COLO668 (cell line): ENCODE results near the gene AZI2.

ENCODE experiments used
- DNase-seq: peaks from one replicate; lab custom pipeline; 2025; ENCODE audit not compliant: unreplicated experiment; lab: John Stamatoyannopoulos, UW

Gene AZI2

GRCh38 chr3:28308196-28308595 is 40.4 kb downstream of the AZI2 start:
- no peak for DNase-seq

GRCh38 chr3:28301688-28302087 is 46.9 kb downstream of the AZI2 start:
- DNase-seq: no peak

DNA sequence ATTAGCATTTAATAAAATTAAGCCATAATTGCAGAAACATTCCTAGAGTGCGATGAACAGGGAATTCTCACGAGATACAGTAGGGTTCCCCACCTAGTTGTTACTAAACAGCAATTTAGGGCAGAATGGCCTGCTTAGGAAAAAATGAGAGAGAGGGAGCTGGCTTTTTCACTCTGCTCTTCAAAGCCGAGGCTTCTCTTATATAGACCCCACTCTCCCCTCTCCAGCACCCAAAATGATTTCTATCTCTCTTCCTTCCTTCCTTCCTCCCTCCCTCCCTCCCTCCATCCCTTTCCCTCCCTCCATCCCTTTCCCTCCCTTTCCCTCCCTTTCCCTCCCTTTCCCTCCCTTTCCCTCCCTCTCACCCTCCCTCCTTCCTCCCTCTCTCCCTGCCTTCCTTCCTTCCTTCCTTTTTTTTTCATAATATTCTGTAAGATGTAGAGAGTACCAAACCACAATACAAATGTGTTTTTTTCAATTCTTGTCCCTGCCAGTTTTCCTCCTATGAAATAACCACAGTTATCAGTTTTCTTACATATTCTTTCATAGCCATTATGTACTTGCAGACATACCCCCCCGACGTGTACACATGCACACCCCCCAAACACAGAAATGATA is 48.2 kb downstream of the AZI2 start:
- no peak for DNase-seq

DNA sequence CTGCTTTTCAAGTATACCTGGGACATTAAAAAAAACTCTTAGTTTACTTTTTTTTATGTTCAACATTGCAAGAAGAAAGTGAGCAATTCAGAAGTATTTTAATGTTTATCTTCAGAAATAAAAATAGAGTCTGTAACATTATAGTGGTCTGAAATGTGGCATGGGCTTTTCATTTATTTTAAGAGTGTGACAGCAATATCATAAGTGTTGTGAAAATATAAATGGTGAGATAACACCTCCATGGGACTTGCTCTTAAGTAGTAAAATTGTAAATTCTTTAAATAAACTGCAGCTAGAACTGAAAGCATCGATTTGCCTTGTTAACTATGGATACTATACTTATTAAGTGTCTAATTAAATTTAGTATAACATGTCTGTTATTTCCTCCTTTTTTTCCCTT is 48.9 kb downstream of the AZI2 start:
- DNase-seq: no peak

- DNase-seq: no peak
Measured at GRCh38 chr3:28295898-28296490, 52.6 kb downstream of the AZI2 start.

DNA sequence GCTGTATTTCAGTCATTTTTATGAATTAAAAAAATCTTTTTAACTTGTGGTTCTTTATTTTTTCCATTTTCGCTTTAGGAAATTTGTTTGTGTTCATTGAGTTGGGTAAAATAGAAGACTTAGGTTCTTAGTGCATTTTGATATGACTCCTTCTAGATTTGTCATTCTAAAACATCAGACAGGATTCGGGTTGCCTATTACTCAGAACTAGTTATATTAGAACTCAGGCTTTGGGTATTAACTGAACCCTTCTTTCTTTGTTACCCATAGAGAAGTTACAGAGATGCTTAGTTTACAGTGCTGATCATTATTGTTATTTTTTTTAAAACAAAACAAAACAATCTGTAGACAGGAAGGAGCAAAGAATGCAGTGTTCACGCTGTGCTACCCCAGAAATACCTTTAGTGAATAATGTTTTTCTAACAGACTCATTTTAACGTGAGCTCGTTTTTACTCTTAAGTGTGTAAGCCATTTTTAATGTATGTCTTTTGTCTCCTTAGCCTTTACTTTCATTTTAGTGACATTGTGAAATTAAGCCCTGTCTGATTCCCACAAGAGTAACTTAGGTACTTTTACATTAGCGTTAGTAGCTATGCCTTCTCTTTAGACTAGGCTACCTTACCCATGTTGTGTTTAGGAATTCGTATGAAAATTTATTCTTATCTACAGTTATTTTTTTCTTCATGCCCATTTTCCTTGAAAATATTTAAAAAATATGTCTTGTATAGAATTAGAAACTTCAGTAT is 53.8 kb downstream of the AZI2 start:
- no peak for DNase-seq

- DNase-seq: no peak
Measured at GRCh38 chr3:28292622-28293021, 56.0 kb downstream of the AZI2 start.

DNA sequence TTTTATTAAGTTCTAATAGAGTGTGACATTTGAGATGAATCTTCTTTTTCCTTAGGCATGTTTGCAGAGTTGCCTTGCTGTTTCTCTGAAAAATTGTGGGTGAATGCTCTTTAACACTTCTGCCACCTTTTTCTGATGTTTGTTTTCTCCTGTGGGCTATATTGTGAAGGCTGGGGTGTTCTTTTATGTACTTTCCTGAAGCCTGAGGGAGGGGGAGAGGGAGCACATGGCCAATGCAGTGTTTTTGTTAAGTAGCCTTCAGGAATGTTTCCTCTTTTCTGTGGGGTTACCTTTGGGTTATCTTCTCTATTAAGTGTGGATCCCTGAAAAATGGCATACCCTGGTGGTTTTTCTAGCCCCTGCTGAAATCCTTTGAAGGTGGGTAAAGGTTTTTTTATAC is 57.0 kb downstream of the AZI2 start:
- no peak for DNase-seq

DNA sequence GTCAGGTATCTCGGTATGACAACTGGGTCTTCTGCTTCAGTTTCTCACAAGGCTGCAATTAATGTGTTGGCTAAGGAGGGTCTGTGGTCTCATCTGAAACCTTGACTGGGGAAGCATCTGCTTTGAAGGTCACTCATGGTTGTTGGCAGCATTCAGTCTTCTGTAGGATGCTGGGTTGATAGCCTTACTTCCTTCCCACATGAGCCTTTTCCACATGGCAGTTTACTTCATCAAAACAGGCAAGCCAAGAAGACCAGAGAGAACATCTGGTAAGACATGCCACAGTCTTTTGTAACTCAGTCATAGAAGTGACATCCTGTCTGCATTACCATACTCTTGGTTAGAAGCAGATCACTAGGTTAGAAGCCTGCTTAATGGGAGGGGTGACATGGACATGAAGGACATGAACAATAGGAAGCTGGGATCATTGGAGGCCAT is 57.7 kb downstream of the AZI2 start:
- DNase-seq: no peak

DNA sequence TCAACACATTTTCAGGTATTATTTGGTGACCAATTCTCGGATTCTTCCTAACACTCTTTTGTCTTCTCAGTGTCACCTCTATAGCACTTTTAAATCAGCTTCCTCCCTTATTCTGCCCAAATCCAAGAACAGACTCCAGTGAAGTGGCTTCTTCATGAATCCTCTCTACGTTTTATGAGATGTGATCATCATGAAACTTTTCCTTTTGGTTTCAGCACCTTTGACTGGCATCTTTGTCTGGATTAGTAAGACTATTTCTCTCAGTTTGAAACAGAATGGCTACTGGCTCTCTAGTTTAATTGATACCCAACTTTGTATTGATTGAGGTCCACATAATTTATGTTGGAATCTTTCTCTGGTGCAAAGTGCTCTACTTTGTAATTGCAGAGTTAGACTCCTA is 61.6 kb downstream of the AZI2 start:
- DNase-seq: no peak

DNA sequence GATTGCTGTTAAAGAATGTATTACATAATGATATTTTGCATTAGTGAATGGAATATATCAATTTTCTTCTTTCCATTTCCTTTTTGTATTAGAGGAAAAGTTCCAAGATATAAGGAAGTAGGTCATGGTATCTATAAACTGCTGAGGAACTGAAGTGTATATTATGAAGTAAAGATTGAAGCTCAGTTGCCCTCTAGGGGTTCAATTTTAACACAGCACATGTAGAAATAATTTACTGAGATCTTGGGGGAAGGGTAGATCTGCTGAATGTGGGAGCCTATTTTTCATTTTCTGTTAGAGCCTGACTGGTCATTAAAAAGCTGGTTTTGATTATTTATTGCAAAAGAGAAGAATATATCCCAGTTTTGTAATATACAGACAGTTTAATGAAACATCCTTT is 62.0 kb downstream of the AZI2 start:
- no peak for DNase-seq

DNA sequence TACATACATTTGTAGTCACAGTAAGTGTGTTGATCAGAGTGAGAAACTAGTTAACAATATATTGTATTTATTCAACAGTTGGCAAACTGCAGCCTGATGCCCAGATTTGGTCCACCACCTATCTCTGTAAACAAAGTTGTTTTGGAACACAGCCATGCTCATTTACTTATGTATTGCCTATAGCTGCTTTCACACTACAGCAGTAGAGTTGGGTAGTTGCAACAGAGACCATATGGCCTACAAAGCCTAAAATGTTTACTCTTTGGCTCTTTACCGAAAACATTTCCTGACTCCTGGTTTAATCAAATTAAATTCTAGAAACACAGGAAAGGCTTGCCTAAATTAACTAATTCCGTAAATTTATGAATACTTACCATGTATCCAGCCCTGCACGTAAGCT is 67.8 kb downstream of the AZI2 start:
- no peak for DNase-seq

GRCh38 chr3:28279770-28280169 is 68.9 kb downstream of the AZI2 start:
- no peak for DNase-seq

- no peak for DNase-seq
Measured at GRCh38 chr3:28278918-28279317, 69.7 kb downstream of the AZI2 start.

GRCh38 chr3:28273837-28274236 is 74.8 kb downstream of the AZI2 start:
- DNase-seq: no peak
